ENCODE results near the gene RASA2. TPM values are rescaled to one million over a fixed set of nuclear protein-coding genes. Genes with fewer than 3 reads are reported as not detected.

The RASA2 gene
- total and polyA plus RNA-seq, 9 of the 15 experiments (the other 6 are each of a cell fraction or from before 2014, with no cell fraction given) = 2.0 to 12.8 (median 9.5) TPM

DNA sequence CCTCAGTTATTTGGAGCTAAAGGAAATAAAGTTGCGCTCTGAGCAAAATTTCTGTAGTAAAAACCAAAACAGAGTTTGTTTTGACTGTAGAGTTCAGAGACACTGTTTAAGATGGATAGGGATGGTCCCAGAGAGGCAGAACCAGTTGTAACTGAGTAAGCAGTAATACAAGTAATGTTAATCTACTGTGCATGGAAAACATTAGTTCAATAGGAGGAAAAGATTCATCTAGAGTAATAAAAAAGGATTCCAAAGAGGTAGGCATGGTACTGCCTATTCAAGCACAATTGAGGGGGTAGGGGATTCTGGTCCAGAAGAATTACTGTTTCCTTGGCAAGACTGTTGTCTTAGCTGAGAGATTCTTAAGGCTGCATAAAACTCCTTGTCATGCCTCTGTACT, 77.4 kb downstream of the RASA2 start:
- Histone ChIP-seq H3K27ac (ENCODE audit: extremely low read depth, low read depth, low read length) (no peak overlapping the region), H3K79me2 (ENCODE audit: control insufficient read depth, insufficient read depth, low read length) (no peaks in the 10 kb centered on the region), H3K9me3 (replicated peaks; ENCODE audit: control insufficient read depth, insufficient read depth, low read depth, low read length) (no peaks in the 10 kb centered on the region), H3K4me3 (no peak overlapping the region), H3K4me1 (replicated peaks in 1 of 2; ENCODE audit: control insufficient read depth in 2 of 2, insufficient read depth in 2 of 2, low read length in 2 of 2) (no peaks in the 10 kb centered on the region), H3K9me1 (ENCODE audit: control insufficient read depth, insufficient read depth, low read length) (no peaks in the 10 kb centered on the region), H3K36me3 (ENCODE audit: control insufficient read depth, insufficient read depth, low read length) (peaks cover 18% of the 10 kb centered on the region), H3K9ac (ENCODE audit: insufficient read depth in 1 of 2, low read depth in 2 of 2, low read length in 2 of 2) (no peak overlapping the region), H3K4me2 (ENCODE audit: insufficient read depth, low read length) (no peak overlapping the region), H2AFZ (ENCODE audit: low read depth, low read length) (no peak overlapping the region), H4K20me1 (replicated peaks; ENCODE audit: control insufficient read depth, insufficient read depth, low read length) (no peaks in the 10 kb centered on the region), H3K27me3 (ENCODE audit: control insufficient read depth in 2 of 2, insufficient read depth in 2 of 2, low read length in 2 of 2) (no peaks in the 10 kb centered on the region)
- TF ChIP-seq, protein P1, sequence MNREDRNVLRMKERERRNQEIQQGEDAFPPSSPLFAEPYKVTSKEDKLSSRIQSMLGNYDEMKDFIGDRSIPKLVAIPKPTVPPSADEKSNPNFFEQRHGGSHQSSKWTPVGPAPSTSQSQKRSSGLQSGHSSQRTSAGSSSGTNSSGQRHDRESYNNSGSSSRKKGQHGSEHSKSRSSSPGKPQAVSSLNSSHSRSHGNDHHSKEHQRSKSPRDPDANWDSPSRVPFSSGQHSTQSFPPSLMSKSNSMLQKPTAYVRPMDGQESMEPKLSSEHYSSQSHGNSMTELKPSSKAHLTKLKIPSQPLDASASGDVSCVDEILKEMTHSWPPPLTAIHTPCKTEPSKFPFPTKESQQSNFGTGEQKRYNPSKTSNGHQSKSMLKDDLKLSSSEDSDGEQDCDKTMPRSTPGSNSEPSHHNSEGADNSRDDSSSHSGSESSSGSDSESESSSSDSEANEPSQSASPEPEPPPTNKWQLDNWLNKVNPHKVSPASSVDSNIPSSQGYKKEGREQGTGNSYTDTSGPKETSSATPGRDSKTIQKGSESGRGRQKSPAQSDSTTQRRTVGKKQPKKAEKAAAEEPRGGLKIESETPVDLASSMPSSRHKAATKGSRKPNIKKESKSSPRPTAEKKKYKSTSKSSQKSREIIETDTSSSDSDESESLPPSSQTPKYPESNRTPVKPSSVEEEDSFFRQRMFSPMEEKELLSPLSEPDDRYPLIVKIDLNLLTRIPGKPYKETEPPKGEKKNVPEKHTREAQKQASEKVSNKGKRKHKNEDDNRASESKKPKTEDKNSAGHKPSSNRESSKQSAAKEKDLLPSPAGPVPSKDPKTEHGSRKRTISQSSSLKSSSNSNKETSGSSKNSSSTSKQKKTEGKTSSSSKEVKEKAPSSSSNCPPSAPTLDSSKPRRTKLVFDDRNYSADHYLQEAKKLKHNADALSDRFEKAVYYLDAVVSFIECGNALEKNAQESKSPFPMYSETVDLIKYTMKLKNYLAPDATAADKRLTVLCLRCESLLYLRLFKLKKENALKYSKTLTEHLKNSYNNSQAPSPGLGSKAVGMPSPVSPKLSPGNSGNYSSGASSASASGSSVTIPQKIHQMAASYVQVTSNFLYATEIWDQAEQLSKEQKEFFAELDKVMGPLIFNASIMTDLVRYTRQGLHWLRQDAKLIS (CRISPR knock-in tag; IDR thresholded peaks at IDR 0.05) = no peak
- TF ChIP-seq FUS (optimal IDR thresholded peaks at IDR 0.05; ENCODE audit: low read depth, low read length) (no peak), TEAD4 (IDR thresholded peaks at IDR 0.05; ENCODE audit: low read length) (no peak), TEAD4 (CRISPR knock-in tag; IDR thresholded peaks at IDR 0.05; ENCODE audit: borderline replicate concordance) (no peak), EP400 (IDR thresholded peaks at IDR 0.05) (no peak)
- TF ChIP-seq, protein P2, sequence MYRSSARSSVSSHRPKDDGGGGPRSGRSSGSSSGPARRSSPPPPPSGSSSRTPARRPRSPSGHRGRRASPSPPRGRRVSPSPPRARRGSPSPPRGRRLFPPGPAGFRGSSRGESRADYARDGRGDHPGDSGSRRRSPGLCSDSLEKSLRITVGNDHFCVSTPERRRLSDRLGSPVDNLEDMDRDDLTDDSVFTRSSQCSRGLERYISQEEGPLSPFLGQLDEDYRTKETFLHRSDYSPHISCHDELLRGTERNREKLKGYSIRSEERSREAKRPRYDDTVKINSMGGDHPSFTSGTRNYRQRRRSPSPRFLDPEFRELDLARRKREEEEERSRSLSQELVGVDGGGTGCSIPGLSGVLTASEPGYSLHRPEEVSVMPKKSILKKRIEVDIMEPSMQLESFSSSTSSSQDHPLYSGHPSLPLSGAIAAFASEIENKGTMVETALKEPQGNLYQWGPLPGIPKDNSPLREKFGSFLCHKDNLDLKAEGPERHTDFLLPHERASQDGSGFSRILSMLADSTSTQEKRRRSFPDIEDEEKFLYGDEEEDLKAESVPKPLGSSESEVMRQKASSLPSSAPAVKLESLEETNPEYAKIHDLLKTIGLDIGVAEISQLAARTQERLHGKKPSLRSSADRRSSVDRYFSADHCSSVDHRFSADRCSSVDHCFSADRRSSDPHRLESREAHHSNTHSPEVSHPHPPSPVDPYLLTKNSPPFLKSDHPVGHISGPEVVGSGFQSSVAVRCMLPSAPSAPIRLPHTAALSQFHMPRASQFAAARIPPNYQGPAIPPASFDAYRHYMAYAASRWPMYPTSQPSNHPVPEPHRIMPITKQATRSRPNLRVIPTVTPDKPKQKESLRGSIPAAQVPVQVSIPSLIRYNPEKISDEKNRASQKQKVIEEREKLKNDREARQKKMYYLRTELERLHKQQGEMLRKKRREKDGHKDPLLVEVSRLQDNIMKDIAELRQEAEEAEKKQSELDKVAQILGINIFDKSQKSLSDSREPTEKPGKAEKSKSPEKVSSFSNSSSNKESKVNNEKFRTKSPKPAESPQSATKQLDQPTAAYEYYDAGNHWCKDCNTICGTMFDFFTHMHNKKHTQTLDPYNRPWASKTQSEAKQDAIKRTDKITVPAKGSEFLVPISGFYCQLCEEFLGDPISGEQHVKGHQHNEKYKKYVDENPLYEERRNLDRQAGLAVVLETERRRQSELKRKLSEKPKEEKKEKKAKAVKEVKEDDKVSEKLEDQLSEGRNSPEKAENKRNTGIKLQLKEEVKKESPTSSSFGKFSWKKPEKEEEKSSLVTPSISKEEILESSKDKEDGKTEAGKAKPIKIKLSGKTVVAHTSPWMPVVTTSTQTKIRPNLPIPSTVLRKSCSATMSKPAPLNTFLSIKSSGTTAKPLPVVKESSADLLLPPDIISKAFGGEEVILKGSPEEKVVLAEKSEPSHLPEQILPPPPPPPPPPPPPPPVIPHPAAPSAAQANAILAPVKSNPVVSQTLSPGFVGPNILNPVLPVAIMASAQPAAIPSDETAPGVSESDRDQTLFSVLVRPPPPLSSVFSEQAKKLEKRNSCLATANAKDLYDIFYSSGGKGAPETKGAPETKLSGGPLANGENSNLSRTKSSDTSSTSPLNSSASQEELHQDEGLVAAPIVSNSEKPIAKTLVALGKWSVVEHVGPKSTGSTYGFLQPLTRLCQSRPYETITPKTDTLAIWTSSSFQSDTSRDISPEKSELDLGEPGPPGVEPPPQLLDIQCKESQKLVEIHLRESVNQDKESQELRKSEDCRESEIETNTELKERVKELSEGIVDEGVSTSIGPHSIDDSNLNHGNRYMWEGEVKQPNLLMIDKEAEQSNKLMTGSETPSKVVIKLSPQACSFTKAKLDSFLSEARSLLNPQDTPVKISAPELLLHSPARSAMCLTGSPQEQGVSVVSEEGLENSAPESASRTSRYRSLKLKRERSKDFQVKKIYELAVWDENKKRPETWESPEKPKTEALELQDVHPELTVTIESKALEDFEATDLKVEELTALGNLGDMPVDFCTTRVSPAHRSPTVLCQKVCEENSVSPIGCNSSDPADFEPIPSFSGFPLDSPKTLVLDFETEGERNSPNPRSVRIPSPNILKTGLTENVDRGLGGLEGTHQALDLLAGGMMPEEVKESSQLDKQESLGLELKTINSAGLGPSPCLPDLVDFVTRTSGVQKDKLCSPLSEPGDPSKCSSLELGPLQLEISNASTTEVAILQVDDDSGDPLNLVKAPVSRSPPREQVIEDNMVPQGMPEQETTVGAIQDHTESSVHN (IDR thresholded peaks at IDR 0.05; ENCODE audit: borderline replicate concordance in 1 of 2, low read depth in 1 of 2) = no peak
- DNase-seq (ENCODE audit: extremely low read depth in 1 of 4, low spot score in 3 of 4) (no peak), ATAC-seq (no peak), FAIRE-seq (no peak)
- CTCF ChIA-PET (ENCODE audit: low intra/inter-chr PET ratio) = interaction anchor here (0.6 kb wide), 1 partner anchor 376 kb away, joined by 3 read pairs; no protein-coding TSS in a partner anchor
- BruUV-seq (replicated peaks) = no TSS peak
- in situ Hi-C loops (cut with MboI) (loop anchor here (5.0 kb wide), 1 partner anchor 252 kb away; no protein-coding TSS in a partner anchor), intact Hi-C loops (cut with micrococcal nuclease) (loop anchor here (5.0 kb wide), 1 partner anchor 202 kb away; no protein-coding TSS in a partner anchor)
- POLR2A ChIA-PET = interaction anchor here (0.7 kb wide), 1 partner anchor 160 kb away, joined by 3 read pairs; no protein-coding TSS in a partner anchor
- WGBS (ENCODE audit: insufficient coverage, low coverage, missing lambda C conversion rate) = 100% methylated on average over 1 of the region's 1 CpG

Measured in K562 (cell line).